HG03520 (cell line): ENCODE data around the gene TLR9.

Experiments
- ATAC-seq: cut with Tn5 transposase; IDR thresholded peaks from one replicate; pipeline ENCODE4 v1.9.1; 2021; ENCODE audit warnings: mild to moderate bottlenecking, moderate library complexity; ENCODE audit not compliant: unreplicated experiment

TLR9 gene

GRCh38 chr3:52233108-52233591, 7.7 kb upstream of the TLR9 start:
- ATAC-seq: no peak

- ATAC-seq: no peak
Observed at GRCh38 chr3:52232279-52233107, 7.0 kb upstream of the TLR9 start.

GRCh38 chr3:52231502-52232278, 6.2 kb upstream of the TLR9 start:
- ATAC-seq: no peak

GRCh38 chr3:52230889-52231499, 5.5 kb upstream of the TLR9 start:
- ATAC-seq: no peak

- no peak for ATAC-seq
Observed at GRCh38 chr3:52230461-52230860, 5.0 kb upstream of the TLR9 start.

- ATAC-seq: no peak
Observed at GRCh38 chr3:52229656-52230055, 4.2 kb upstream of the TLR9 start.

- no peak for ATAC-seq
Observed at GRCh38 chr3:52228751-52229291, 3.4 kb upstream of the TLR9 start.

- ATAC-seq: no peak
Observed at GRCh38 chr3:52228266-52228665, 2.8 kb upstream of the TLR9 start.

- ATAC-seq: no peak
Observed at GRCh38 chr3:52227766-52228165, 2.3 kb upstream of the TLR9 start.

- no peak for ATAC-seq
Observed at GRCh38 chr3:52227117-52227516, 1.7 kb upstream of the TLR9 start.

- ATAC-seq: no peak
Observed at GRCh38 chr3:52226229-52226817, 878 bp upstream of the TLR9 start.

GRCh38 chr3:52223449-52224408, 1.7 kb downstream of the TLR9 start:
- no peak for ATAC-seq

GRCh38 chr3:52222319-52223221, 2.9 kb downstream of the TLR9 start:
- ATAC-seq: no peak

- ATAC-seq: no peak
Observed at GRCh38 chr3:52221563-52222318, 3.7 kb downstream of the TLR9 start.

- ATAC-seq: no peak
Observed at GRCh38 chr3:52221141-52221562, 4.3 kb downstream of the TLR9 start.

GRCh38 chr3:52220380-52221026, 4.9 kb downstream of the TLR9 start:
- ATAC-seq: no peak

GRCh38 chr3:52218937-52219650, 6.4 kb downstream of the TLR9 start:
- ATAC-seq: no peak
